ENCODE results near the gene ZMIZ1.

Gene ZMIZ1

DNA sequence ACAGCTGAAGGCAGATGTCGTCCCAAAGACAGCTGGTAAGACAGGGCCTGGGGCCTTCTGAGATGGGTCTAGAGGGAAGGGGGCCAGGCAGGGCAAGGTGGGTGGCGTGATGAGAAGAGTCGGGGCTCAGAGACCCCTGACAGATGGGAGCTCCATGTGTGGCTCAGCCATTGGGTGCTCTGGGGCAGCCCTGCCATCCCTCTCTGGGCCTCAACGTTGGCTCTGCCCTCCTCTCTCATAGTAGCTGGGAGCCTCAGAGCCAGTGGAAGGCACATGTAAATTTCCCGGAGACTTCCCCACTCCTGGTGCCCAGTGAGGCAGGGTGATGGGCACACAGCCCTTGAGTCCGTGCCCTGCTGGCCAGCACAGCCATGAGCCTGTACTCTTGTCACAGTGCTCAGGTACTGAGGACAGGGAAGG is 280.3 kb downstream of the ZMIZ1 start:
- DNase-seq = no peak

DNA sequence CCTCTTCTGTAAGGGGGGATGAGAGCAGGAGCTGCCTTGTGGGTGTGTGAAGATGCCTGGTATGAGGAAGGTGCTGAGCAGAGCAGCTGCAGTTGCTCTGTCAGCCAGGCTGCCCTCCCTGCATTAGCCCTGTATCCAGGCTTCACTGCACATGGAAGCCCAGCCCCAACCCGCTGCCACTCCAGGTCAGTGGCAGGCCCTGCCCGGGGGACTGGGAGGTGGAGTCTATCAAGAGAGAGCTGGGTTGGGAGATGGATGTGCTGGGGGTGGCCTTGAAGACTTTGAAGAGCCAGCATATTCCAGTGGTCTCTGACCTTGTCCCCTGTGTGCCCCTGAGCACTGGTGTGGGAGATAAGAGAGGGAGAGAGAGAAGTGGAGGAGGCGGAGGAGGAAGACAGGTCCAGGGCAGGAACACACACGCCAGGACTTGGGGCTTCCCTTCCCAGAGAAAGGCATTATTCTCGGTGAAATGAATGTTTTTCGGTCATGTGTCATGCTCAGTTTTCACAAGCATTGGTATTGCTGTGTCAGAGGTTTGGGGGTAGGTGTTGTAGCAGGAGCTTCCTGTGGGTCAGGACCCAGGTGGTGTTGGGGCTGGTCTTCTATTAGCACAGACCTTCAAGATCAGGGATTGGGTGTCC is 281.1 kb downstream of the ZMIZ1 start:
- no peak for DNase-seq

DNA sequence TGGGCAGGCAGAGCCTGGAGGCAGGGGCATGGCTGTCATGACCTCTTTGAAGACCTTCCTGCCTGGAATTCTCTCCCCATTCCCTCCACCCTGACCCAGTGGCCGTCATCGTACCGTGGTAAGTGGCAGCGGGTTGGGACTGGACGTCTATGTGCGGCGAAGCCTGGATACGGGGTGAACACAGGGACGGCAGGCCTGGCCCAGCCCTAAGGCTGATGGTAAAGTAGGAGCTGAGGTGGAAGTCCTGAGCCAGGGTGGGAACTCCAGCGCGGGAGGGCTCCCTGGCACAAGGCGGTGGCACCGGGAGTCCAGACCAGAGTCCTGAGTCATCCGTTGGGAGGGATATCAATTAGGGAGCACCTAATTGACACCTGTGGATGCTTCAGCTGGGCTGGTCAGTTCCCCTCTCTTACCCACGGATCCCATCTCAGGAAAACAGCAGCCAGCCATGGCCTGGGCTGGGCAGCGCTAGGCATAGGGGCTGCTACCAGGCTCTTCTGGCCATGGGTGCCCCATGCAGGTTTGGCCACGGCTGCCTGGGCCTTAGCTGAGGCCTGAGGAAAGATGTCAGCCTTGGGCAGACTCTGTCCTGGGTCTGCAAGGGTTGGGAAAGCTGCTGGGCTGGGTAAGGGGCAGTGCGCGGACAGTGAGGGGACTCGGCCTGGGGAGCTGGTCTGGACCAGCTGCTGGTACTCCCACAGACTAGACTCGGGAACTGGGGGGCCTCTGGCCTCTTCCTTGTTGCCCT is 281.8 kb downstream of the ZMIZ1 start:
- no peak for DNase-seq

DNA sequence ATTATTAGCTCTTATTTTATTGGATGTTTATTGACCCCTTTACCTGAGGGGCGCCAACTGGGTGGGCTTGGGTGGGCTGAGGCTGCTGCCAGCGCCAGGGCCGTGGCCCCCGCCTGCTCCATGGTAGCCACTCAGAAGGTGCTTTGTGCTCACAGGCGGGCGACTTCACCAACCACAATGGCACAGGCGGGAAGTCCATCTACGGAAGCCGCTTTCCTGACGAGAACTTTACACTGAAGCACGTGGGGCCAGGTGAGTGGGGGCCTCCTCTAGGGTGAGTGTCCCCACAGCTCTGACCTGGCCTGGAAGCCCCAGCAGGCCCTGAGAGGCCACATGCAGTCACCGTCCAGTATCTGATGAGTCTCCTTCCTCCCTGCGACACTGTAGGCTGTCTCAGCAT is 282.6 kb downstream of the ZMIZ1 start:
- no peak for DNase-seq

DNA sequence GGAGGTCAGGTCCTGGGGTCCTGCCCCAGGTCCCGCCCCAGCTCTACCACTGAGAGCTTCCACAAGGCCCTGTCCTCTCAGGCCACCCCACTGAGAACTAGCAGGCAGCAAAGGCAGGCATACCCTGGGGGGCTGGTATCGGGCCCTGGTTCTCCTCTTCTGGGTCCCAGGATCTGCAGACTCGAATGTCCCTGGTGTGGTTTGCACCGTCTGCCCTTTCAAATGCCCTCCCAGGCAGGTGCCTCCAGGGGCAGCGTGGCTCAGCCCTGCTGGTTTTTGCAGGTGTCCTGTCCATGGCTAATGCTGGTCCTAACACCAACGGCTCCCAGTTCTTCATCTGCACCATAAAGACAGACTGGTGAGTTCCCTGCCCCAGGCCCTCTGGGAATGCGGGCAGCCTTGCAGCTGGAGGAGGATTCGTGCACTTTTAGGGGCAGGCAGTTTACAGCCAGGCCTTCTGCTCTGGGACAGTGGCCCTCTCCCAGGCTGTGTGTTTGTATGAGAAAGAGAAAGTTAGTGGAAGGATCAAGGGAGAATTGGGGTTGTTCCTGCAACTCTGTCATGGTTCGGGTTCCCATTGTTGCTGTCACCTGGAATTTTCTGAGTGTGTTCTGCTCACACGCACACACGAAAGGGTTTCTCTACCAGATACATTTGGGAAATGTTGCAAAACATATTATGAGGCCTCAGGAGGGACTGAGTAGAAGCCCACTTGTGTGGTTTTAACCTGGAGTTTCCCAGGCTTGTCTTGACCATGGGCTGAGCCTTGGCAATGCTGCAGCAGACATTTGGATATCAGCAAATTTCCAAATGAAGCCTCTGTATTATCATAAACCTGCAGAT is 283.5 kb downstream of the ZMIZ1 start:
- no peak for DNase-seq

DNA sequence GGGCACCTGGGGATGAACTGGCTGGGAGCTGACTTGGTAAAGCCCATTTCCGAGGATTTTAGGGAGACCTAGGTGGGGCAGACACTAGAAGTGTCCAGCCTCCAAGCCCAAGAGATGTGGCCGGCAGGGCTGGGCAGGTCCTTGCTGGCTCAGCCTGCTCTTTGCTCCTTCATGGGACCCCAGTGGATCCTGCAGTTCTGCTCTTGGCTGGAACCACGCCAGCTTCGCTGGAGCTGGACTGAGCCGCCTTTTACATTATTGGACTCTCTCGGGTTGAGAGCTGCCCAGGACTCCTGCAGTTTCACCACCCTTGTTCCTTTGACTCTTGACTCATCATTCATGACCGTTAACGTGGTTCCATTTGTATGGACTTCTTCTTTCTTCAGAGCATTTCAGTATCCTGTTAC is 284.2 kb downstream of the ZMIZ1 start:
- DNase-seq = no peak

DNA sequence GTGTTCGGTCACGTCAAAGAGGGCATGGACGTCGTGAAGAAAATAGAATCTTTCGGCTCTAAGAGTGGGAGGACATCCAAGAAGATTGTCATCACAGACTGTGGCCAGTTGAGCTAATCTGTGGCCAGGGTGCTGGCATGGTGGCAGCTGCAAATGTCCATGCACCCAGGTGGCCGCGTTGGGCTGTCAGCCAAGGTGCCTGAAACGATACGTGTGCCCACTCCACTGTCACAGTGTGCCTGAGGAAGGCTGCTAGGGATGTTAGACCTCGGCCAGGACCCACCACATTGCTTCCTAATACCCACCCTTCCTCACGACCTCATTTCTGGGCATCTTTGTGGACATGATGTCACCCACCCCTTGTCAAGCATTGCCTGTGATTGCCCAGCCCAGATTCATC is 285.0 kb downstream of the ZMIZ1 start:
- no peak for DNase-seq

DNA sequence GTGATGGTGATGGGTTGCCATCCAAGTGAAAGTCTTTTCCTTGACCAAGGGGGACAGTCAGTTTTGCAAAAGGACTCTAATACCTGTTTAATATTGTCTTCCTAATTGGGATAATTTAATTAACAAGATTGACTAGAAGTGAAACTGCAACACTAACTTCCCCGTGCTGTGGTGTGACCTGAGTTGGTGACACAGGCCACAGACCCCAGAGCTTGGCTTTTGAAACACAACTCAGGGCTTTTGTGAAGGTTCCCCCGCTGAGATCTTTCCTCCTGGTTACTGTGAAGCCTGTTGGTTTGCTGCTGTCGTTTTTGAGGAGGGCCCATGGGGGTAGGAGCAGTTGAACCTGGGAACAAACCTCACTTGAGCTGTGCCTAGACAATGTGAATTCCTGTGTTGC is 285.4 kb downstream of the ZMIZ1 start:
- no peak for DNase-seq

DNA sequence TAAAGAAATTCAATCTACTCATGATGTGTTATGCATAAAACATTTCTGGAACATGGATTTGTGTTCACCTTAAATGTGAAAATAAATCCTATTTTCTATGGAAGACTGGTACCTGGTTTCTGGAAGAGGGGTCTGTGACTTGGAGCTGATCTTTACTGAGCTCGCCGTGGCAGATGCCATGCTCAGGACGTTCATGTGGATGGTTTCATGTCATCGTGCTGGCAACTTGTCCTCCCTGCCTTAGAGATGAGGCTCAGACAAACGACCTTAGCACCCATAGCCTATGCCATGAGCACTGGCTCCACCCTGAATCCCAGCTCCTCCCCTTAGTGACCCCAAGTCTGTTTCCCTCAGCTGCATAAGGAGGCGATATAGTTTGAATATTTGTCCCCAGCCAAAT is 285.8 kb downstream of the ZMIZ1 start:
- DNase-seq = no peak

DNA sequence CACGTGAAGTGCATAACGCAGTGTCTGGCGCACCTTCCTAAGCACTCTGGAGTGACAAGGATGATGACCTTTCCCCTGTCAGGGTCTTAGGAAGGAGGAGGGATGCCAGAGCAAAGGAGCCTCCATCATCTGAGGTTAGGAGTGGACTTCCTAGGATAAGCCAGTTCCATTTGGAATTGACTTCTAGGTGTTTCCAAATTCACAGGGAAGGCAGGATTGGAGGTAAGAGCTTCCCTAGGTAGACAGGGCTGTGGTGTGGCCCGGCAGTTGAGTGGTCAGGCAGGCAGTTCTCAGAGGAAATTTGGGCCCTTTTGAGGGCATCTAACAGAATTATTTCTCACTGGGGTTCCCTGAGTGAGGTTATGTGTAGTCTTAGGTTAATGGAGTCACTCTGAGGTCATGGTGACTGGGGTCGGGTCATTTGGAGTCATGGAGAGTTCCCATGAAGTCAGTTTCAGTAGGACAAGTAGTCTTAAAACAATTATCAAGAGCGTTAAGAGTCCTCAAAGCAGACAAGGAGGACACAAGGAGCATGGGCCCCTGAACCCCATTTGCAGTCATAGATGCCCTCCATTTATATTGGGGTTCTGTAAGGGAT is 286.8 kb downstream of the ZMIZ1 start:
- no peak for DNase-seq

DNA sequence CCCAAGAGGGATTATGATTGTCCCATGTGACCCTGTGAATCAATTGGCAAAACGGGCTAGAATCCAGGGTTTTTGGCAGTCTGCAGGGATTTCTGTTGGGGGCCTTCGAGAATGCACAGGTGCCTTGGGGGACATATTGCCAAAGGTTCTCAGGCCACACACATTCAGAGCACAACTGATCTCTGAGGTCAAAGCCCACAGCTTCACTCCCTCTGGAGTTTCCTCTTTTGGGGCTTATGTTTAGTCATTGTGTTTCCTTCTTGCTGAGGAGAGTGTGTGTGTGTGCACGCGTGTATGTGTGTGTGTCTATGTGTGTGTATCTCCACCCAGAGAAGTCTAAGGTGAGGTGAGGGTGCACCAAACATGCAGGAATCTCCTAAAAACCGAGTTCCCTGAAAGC is 287.3 kb downstream of the ZMIZ1 start:
- peak; percentile 68 for DNase-seq

DNA sequence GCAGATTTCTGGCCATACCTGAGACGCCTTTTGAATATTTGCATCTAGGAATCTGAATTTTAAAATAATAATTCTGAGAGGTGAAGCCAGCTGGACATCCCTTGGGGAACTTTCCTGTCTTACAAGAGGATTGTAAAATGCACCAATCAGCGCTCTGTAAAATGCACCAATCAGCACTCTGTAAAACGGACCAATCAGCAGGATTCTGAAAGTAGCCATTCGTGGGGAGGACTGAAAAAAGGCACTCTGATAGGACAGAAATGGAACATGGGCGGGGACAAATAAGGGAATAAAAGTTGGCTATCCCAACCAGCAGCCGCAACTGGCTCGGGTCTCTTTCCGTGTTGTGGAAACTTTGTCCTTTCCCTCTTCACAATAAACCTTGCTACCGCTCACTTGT is 288.4 kb downstream of the ZMIZ1 start:
- no peak for DNase-seq

DNA sequence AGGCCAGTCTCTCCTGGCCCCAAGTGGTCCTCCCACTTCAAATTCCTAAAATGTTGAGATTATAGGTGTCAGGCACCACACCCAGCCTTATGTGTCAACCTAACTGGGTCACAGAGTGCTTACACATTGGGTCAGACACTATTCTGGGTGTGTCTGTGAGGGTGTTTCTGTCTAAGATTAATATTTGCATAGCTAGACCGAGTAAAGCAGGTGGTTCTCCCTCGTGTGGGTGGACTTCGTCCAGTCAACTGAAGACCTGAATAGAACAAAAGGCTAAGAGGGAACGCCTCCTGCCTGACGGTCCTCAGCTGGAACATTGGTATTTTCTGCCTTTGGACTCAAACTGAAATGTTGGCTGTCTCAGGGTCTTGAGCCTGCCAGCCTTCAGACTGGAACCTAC is 290.0 kb downstream of the ZMIZ1 start:
- DNase-seq = no peak

DNA sequence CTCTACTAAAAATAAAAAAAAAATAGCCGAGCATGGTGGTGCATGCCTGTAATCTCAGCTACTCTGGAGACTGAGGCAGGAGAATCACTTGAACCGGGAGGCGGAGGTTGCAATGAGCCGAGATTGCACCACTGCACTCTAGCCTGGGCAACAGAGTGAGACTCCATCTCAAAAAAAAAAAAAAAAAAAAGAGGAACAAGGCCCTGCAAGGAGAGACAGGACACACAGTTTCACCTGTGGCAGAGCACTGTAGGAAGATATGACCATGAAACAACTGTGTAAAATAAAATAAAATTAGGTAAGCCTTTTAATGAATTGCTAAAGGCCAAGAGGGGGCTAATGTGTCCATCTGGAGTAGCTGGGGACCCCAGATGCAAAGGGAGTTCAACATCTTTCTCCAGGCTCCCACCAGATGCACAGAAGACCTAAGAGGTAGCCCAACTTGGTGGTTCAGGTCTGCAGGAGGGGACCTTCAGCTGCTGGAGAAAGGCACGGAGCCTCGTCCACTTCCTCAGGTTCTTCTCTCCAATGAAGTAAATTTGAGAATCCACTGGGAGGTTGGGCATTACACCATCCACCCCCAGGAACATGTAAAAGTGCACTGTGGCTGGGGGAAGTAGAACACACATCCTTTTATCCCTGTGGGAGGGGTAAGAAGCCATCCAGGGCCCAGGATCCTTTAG is 291.2 kb downstream of the ZMIZ1 start:
- DNase-seq = no peak

DNA sequence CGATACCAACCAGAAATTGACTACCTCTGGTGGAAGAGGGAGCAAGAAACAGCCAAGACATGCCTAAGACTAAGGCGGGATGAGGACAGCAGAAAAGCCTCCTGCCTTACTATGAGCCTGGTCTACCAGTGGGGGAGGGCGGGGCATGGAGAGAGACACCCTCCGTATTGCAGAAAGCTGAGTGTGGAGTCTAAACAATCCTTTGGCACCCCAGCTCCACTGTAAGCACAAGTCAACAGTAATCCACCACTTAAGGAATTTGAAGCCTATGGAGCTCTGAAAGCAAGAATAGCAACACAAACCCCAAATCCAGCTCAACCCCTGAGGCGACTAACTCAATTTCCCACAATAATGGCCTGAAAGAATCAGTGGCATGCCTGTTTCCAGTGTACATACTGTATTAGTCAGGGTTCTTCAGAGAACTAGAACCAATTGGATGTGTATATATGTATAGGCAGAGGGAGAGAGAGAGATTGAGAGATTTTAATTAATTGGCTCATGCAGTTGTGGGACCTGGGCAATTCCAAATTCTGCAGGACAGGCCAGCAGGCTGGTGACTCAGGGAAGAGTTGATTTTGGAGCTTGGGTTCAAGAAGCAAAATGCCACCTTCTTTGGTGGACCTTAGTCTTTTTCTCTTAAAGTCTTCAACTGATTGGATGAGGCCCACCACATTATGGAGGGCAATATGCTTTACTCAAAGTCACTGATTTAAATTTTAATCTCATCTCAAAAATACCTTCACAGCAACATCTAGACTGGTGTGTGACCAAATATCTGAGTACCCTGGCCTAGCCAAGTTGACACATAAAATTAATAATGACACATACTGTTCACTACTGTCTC is 292.0 kb downstream of the ZMIZ1 start:
- no peak for DNase-seq

DNA sequence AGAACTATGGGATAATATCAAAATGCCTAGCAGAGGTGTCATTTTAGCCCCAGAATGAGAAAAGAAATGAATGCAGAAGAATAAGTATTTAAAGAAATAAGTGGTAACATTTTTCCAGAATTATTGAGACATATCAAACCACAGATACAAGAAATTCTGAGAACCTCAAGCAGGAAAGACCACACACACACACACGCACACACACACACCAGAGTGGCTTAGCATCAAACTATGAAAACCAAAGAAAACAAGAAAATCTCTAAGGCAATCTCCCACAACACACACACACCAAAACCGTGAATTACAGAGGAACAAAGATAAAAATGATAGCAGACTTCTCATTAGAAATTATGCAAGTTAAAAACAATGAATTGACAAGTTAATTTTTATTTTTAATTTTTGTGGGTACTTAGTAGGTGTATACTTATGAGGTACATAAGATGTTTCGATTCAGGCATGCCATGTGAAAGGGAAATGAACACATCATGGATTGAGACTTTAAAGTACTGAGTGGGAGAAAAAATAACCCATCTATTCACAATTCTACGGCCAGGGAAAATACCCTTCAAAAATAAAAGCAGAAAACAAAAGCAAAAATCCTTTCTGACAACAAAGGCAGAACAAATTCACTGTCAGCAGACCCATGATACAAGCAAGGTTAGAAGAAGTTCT is 293.1 kb downstream of the ZMIZ1 start:
- DNase-seq = peak; percentile 7

Measured in GF-D8 (cell line).